ENCODE measurements around the gene COMT.

The COMT gene

GRCh38 chr22:19991395-19991644, 49.7 kb downstream of the COMT start:
- DNase-seq (ENCODE audit: low read depth) = no peak
- no peak overlapping the region for H3K4me3 ChIP-seq (ENCODE audit: low read depth, low read length)
- no peak for TF ChIP-seq CTCF (IDR thresholded peaks at IDR 0.05; ENCODE audit: control insufficient read depth, extremely low read depth, insufficient read depth)

GRCh38 chr22:19991645-19992451, 50.3 kb downstream of the COMT start:
- no peak overlapping the region for H3K4me3 ChIP-seq (ENCODE audit: low read depth, low read length)
- TF ChIP-seq CTCF (IDR thresholded peaks at IDR 0.05; ENCODE audit: control insufficient read depth, extremely low read depth, insufficient read depth) = no peak
- no peak for DNase-seq (ENCODE audit: low read depth)

GRCh38 chr22:19992481-19992911, 50.9 kb downstream of the COMT start:
- H3K4me3 ChIP-seq (ENCODE audit: low read depth, low read length) = no peak overlapping the region
- no peak for TF ChIP-seq CTCF (IDR thresholded peaks at IDR 0.05; ENCODE audit: control insufficient read depth, extremely low read depth, insufficient read depth)
- no peak for DNase-seq (ENCODE audit: low read depth)

GRCh38 chr22:19992921-19993355, 51.4 kb downstream of the COMT start:
- TF ChIP-seq CTCF (IDR thresholded peaks at IDR 0.05; ENCODE audit: control insufficient read depth, extremely low read depth, insufficient read depth) = no peak
- DNase-seq (ENCODE audit: low read depth) = no peak
- no peak overlapping the region for H3K4me3 ChIP-seq (ENCODE audit: low read depth, low read length)

GRCh38 chr22:19993926-19994325, 52.4 kb downstream of the COMT start:
- TF ChIP-seq CTCF (IDR thresholded peaks at IDR 0.05; ENCODE audit: control insufficient read depth, extremely low read depth, insufficient read depth) = no peak
- DNase-seq (ENCODE audit: low read depth) = no peak
- no peak overlapping the region for H3K4me3 ChIP-seq (ENCODE audit: low read depth, low read length)

GRCh38 chr22:19994851-19995610, 53.5 kb downstream of the COMT start:
- no peak for DNase-seq (ENCODE audit: low read depth)
- H3K4me3 ChIP-seq (ENCODE audit: low read depth, low read length) = no peak overlapping the region
- no peak for TF ChIP-seq CTCF (IDR thresholded peaks at IDR 0.05; ENCODE audit: control insufficient read depth, extremely low read depth, insufficient read depth)
